GM12878 (cell line): ENCODE data around the gene ACTG1. TPM values are rescaled to one million over a fixed set of nuclear protein-coding genes. Genes with fewer than 3 reads are reported as not detected.

Experiments used
- ATAC-seq: fragments of 200-7000 bp; cut with Tn5 transposase; 3 replicates; pipeline ENCODE4 v1.9.1; 2020; ENCODE audit warnings: mild to moderate bottlenecking, moderate library complexity
- BruUV-seq: library from RNA; stranded (reverse); fragments of 400-500 nt; replicated peaks from 2 replicates; lab custom pipeline; 2021; lab: Mats Ljungman, UMichigan
- CTCF ChIA-PET: fragments of 300-600 bp; sonication (Branson Sonifier 250); formaldehyde crosslinking; extraction: SDS; loops from one replicate; lab custom pipeline; 2021; ENCODE audit warnings: inconsistent platforms; lab: Yijun Ruan, JAX
- POLR2A ChIA-PET: fragments of 350-600 bp; formaldehyde crosslinking; extraction: SDS; loops from one replicate; lab custom pipeline; 2021; ENCODE audit warnings: inconsistent platforms; lab: Charles Lee
- RAD21 ChIA-PET: fragments of 300-600 bp; sonication (Branson Sonifier 250); formaldehyde crosslinking; loops from one replicate; lab custom pipeline; 2023; ENCODE audit warnings: antibody characterized with exemption; ENCODE audit not compliant: unreplicated experiment; lab: Charles Lee
- SMC1A ChIA-PET: fragments of 300-600 bp; sonication (Branson Sonifier 250); formaldehyde crosslinking; loops from one replicate; lab custom pipeline; 2023; ENCODE audit not compliant: unreplicated experiment, uncharacterized antibody; lab: Charles Lee
- DNase-seq: peaks from one replicate; pipeline ENCODE4 v3.0.0-alpha.2; 2011; ENCODE audit warnings: low read depth, low spot score
- FAIRE-seq: peaks from 3 replicates; lab custom pipeline; 2011; peaks lifted over from hg19 to GRCh38; lab: Jason Lieb, UNC
- H2AFZ ChIP-seq: 2 replicates; pipeline ENCODE4 v1.6.0; 2011; ENCODE audit warnings: low read depth, low read length, control low read depth; ENCODE audit not compliant: control insufficient read depth
- H3K27ac ChIP-seq: 2 replicates; pipeline ENCODE4 v1.5.1; 2011; ENCODE audit warnings: control low read depth; ENCODE audit not compliant: control insufficient read depth, insufficient read depth
- H3K27me3 ChIP-seq, 2 experiments: replicated peaks in 1 of 2; 2 replicates each; pipeline versions ENCODE4 v1.6.0 to v1.6.1; 2011; ENCODE audit warnings: low read length in 1 of 2; ENCODE audit not compliant: control insufficient read depth in 2 of 2, insufficient read depth in 2 of 2
- H3K36me3 ChIP-seq, 2 experiments: 2 replicates each; pipeline ENCODE4 v1.5.1; 2011; ENCODE audit warnings: low read length in 1 of 2; ENCODE audit not compliant: control insufficient read depth in 2 of 2, insufficient read depth in 2 of 2
- H3K4me1 ChIP-seq: 2 replicates; pipeline ENCODE4 v1.6.1; 2011; ENCODE audit warnings: mild to moderate bottlenecking, low read length, moderate library complexity, mixed read lengths; ENCODE audit not compliant: control insufficient read depth, insufficient read depth
- H3K4me2 ChIP-seq: 2 replicates; pipeline ENCODE4 v1.6.0; 2011; ENCODE audit warnings: control low read depth; ENCODE audit not compliant: control insufficient read depth, insufficient read depth
- H3K4me3 ChIP-seq: fragments of 200-600 bp; sonication (generic); 2 replicates; pipeline ENCODE4 v1.5.1; 2016
- H3K79me2 ChIP-seq: 2 replicates; pipeline ENCODE4 v1.6.0; 2011; ENCODE audit warnings: low read length; ENCODE audit not compliant: control insufficient read depth, insufficient read depth
- H3K9ac ChIP-seq: 2 replicates; pipeline ENCODE4 v1.8.0; 2011; ENCODE audit warnings: low read length, control low read depth, mixed read lengths; ENCODE audit not compliant: control insufficient read depth, insufficient read depth
- H3K9me3 ChIP-seq: replicated peaks from 3 replicates; pipeline ENCODE4 v1.5.1; 2011; ENCODE audit warnings: mild to moderate bottlenecking, low read length; ENCODE audit not compliant: control insufficient read depth, insufficient read depth
- H4K20me1 ChIP-seq: 2 replicates; pipeline ENCODE4 v1.6.0; 2011; ENCODE audit not compliant: control insufficient read depth, insufficient read depth
- FOS ChIP-seq: IDR thresholded peaks from 3 replicates; pipeline ENCODE4 v1.6.1; 2011; ENCODE audit warnings: borderline replicate concordance; ENCODE audit not compliant: insufficient read length; ENCODE audit errors: extremely low read depth
- HDAC2 ChIP-seq: fragments of 200-600 bp; sonication (generic); IDR thresholded peaks from 2 replicates; pipeline ENCODE4 v1.6.1; 2017
- HDAC6 ChIP-seq: fragments of 200-600 bp; sonication (generic); IDR thresholded peaks from one replicate; pipeline ENCODE4 v1.8.0; 2017; ENCODE audit warnings: antibody characterized with exemption; ENCODE audit not compliant: unreplicated experiment
- IKZF1 ChIP-seq: fragments of 450-650 bp; conservative IDR thresholded peaks from 2 replicates; pipeline ENCODE4 v1.6.1; 2017; ENCODE audit warnings: antibody characterized with exemption, mild to moderate bottlenecking
- IRF4 ChIP-seq: IDR thresholded peaks from 2 replicates; pipeline ENCODE4 v1.6.1; 2011; ENCODE audit warnings: low read depth, low read length
- SMARCA5 ChIP-seq: fragments of 450-650 bp; IDR thresholded peaks from 2 replicates; pipeline ENCODE4 v1.6.1; 2017; ENCODE audit warnings: mild to moderate bottlenecking
- SPI1 ChIP-seq: IDR thresholded peaks from 2 replicates; pipeline ENCODE4 v1.6.1; 2011; ENCODE audit warnings: low read depth, mild to moderate bottlenecking, low read length, moderate library complexity, borderline replicate concordance; ENCODE audit not compliant: insufficient read depth
- STAT3 ChIP-seq: IDR thresholded peaks from 2 replicates; pipeline ENCODE4 v1.6.1; 2011; ENCODE audit warnings: low read depth, low read length, improper control_type of control experiment
- ZNF207 ChIP-seq: fragments of 450-650 bp; IDR thresholded peaks from 2 replicates; pipeline ENCODE4 v1.6.1; 2014; ENCODE audit warnings: antibody characterized with exemption, mild to moderate bottlenecking, borderline replicate concordance
- WGBS: methylation state at CpG from one replicate; pipeline ENCODE4 v1.1.6; 2016; ENCODE audit warnings: low lambda C conversion rate; ENCODE audit not compliant: insufficient replicate concordance, insufficient coverage; ENCODE audit errors: missing lambda C conversion rate; 5-methylcytosine and 5-hydroxymethylcytosine counted together
- in situ Hi-C: fragments of 300-500 bp; cut with MboI; formaldehyde crosslinking; loops from 9 replicates; pipeline ENCODE4 v1.14.3; 2018; ENCODE audit warnings: mixed read lengths
- intact Hi-C: fragments of 100-400 bp; cut with micrococcal nuclease; formaldehyde crosslinking; loops from one replicate; pipeline ENCODE4 v1.14.2; 2022; ENCODE audit not compliant: unreplicated experiment
- polyA plus RNA-seq, 11 experiments: library from polyadenylated mRNA; depleted of rRNA in 4 of 11; unstranded in 6 of 11; stranded (reverse) in 5 of 11; fragments of >200 nt; fragmentation: Nextera tagmentation in 4 of 11; fragmentation: Illumina TruSeq in 1 of 11; extraction: Ambion mirVana in 4 of 11; extraction: Trizol in 1 of 11; gene quantifications; 1 replicate in 1 of 11; 2 replicates in 10 of 11; pipeline versions ENCODE4 v1.2.1 to v1.2.3, GENCODE V29; 2011 to 2016; ENCODE audit warnings: inconsistent platforms in 2 of 11, missing spikeins in 2 of 11, low read depth in 1 of 11
- total RNA-seq, 4 experiments: library from RNA; depleted of rRNA in 3 of 4; stranded (reverse); fragments of >200 nt in 3 of 4; fragmentation: Illumina TruSeq in 1 of 4; extraction: Trizol in 1 of 4; gene quantifications; 2 replicates each; pipeline versions ENCODE4 v1.2.1 to v1.2.3, GENCODE V29; 2013 to 2021
- TF ChIP-seq, protein P1 (sequence below): fragments of 450-650 bp; formaldehyde crosslinking; IDR thresholded peaks from 2 replicates; pipeline ENCODE4 v1.4.0; 2020; ENCODE audit warnings: mild to moderate bottlenecking, moderate library complexity
- TF ChIP-seq, protein P2 (sequence below): IDR thresholded peaks from 2 replicates; pipeline ENCODE4 v1.6.1; 2011; ENCODE audit warnings: borderline replicate concordance, low read depth, mild to moderate bottlenecking, moderate library complexity, low read length; ENCODE audit not compliant: insufficient read depth, poor library complexity, severe bottlenecking

ACTG1 gene
- total and polyA plus RNA-seq, 10 of the 15 experiments (the other 5 are each of a cell fraction or from before 2014, with no cell fraction given) = 810 to 6,105 (median 3,650) TPM

GRCh38 chr17:81478119-81478518, 34.5 kb downstream of the ACTG1 start (continued):
- TF ChIP-seq IRF4 = no peak
- TF ChIP-seq, all 136 proteins: peak for 0

DNA sequence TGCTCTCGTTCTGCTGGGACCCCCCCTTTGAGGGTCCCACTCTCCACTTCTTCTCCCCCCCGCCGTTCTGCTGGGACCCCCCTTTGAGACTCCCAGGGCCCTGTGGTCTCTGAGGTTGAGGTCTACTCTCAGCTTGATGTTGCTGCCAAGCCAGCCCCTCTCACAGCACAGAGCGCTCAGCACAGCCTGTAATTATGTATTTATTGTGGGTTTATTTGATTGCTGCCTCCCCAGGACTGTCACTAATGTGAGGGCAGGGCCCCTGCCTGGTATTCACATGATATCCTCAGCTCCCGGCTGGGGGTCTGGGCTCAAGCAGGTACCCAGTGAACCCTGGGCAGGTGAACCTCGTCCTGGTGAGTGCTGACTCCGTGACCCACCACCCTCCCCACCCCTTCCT, 35.4 kb downstream of the ACTG1 start:
- POLR2A ChIA-PET = interaction anchor here (0.5 kb wide), 1 partner anchor 168 kb away, joined by 3 read pairs; no protein-coding TSS in a partner anchor
- H3K4me1 ChIP-seq = no peaks in the 10 kb centered on the region
- no peak for FAIRE-seq
- no peaks in the 10 kb centered on the region for H4K20me1 ChIP-seq
- 8% methylated on average over 6 of the region's 7 CpGs for WGBS
- CTCF ChIA-PET = no interaction called here
- H3K9me3 ChIP-seq = no peaks in the 10 kb centered on the region
- no peak for ATAC-seq
- H3K9ac ChIP-seq = no peak overlapping the region
- intact Hi-C loops = no loop called here
- H3K27me3 ChIP-seq = peaks cover 2 to 3% of the 10 kb centered on the region in 2 experiments; a peak in 2 of 4 replicates
- SMC1A ChIA-PET = no interaction called here
- in situ Hi-C loops = loop anchor here (5.0 to 25.0 kb wide), 2 partner anchors 220 to 340 kb away; no protein-coding TSS in a partner anchor
- H3K79me2 ChIP-seq = no peaks in the 10 kb centered on the region
- no peaks in the 10 kb centered on the region for H3K36me3 ChIP-seq
- no peak overlapping the region for H3K4me2 ChIP-seq
- H3K27ac ChIP-seq = no peak overlapping the region
- no peak overlapping the region for H3K4me3 ChIP-seq
- BruUV-seq = no TSS peak
- no peak for DNase-seq
- no peak overlapping the region for H2AFZ ChIP-seq
- TF ChIP-seq SMARCA5 = no peak
- TF ChIP-seq SPI1 = no peak
- TF ChIP-seq, protein P1, sequence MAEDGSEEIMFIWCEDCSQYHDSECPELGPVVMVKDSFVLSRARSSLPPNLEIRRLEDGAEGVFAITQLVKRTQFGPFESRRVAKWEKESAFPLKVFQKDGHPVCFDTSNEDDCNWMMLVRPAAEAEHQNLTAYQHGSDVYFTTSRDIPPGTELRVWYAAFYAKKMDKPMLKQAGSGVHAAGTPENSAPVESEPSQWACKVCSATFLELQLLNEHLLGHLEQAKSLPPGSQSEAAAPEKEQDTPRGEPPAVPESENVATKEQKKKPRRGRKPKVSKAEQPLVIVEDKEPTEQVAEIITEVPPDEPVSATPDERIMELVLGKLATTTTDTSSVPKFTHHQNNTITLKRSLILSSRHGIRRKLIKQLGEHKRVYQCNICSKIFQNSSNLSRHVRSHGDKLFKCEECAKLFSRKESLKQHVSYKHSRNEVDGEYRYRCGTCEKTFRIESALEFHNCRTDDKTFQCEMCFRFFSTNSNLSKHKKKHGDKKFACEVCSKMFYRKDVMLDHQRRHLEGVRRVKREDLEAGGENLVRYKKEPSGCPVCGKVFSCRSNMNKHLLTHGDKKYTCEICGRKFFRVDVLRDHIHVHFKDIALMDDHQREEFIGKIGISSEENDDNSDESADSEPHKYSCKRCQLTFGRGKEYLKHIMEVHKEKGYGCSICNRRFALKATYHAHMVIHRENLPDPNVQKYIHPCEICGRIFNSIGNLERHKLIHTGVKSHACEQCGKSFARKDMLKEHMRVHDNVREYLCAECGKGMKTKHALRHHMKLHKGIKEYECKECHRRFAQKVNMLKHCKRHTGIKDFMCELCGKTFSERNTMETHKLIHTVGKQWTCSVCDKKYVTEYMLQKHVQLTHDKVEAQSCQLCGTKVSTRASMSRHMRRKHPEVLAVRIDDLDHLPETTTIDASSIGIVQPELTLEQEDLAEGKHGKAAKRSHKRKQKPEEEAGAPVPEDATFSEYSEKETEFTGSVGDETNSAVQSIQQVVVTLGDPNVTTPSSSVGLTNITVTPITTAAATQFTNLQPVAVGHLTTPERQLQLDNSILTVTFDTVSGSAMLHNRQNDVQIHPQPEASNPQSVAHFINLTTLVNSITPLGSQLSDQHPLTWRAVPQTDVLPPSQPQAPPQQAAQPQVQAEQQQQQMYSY (CRISPR knock-in tag) = no peak
- TF ChIP-seq IKZF1 = no peak
- TF ChIP-seq FOS = no peak
- no peak for TF ChIP-seq HDAC6
- TF ChIP-seq, protein P2, sequence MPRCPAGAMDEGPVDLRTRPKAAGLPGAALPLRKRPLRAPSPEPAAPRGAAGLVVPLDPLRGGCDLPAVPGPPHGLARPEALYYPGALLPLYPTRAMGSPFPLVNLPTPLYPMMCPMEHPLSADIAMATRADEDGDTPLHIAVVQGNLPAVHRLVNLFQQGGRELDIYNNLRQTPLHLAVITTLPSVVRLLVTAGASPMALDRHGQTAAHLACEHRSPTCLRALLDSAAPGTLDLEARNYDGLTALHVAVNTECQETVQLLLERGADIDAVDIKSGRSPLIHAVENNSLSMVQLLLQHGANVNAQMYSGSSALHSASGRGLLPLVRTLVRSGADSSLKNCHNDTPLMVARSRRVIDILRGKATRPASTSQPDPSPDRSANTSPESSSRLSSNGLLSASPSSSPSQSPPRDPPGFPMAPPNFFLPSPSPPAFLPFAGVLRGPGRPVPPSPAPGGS = no peak
- no peak for TF ChIP-seq ZNF207
- no peak for TF ChIP-seq HDAC2
- TF ChIP-seq STAT3 = no peak
- RAD21 ChIA-PET = no interaction called here
